Upper lobe of left lung (tissue), 4 donors: ENCODE measurements around the gene GRAMD4.

Experiments
- EP300 ChIP-seq, 4 donors: sonication (generic); formaldehyde crosslinking; IDR thresholded peaks; one replicate each; pipeline ENCODE4 v1.5.1; 2017; ENCODE audit warnings: antibody characterized with exemption in 4 of 4, control low read depth in 2 of 4
- POLR2A ChIP-seq, 4 donors: fragments of 450-650 bp; IDR thresholded peaks; one replicate each; pipeline ENCODE4 v1.5.1; 2016 to 2017; ENCODE audit warnings: antibody characterized with exemption in 4 of 4, mild to moderate bottlenecking in 2 of 4
- POLR2AphosphoS5 ChIP-seq, 2 donors: sonication (generic); formaldehyde crosslinking; IDR thresholded peaks; one replicate each; pipeline ENCODE4 v1.5.1; 2017; ENCODE audit warnings: antibody characterized with exemption in 2 of 2
- TF ChIP-seq, protein P1 (sequence below), 6 experiments: fragments of 450-650 bp in 4 of 6; fragments of 200-600 bp in 2 of 6; sonication (generic) in 2 of 6; IDR thresholded peaks; one replicate each; pipeline ENCODE4 v1.5.1; 2016 to 2019; ENCODE audit warnings: antibody characterized with exemption in 6 of 6

GRCh38 chr22:46651316-46651715, 31.1 kb downstream of the GRAMD4 start:
- TF ChIP-seq, protein P1, sequence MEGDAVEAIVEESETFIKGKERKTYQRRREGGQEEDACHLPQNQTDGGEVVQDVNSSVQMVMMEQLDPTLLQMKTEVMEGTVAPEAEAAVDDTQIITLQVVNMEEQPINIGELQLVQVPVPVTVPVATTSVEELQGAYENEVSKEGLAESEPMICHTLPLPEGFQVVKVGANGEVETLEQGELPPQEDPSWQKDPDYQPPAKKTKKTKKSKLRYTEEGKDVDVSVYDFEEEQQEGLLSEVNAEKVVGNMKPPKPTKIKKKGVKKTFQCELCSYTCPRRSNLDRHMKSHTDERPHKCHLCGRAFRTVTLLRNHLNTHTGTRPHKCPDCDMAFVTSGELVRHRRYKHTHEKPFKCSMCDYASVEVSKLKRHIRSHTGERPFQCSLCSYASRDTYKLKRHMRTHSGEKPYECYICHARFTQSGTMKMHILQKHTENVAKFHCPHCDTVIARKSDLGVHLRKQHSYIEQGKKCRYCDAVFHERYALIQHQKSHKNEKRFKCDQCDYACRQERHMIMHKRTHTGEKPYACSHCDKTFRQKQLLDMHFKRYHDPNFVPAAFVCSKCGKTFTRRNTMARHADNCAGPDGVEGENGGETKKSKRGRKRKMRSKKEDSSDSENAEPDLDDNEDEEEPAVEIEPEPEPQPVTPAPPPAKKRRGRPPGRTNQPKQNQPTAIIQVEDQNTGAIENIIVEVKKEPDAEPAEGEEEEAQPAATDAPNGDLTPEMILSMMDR (IDR thresholded peaks at IDR 0.05) = no peak
- TF ChIP-seq EP300 (IDR thresholded peaks at IDR 0.05) (no peak), POLR2A (IDR thresholded peaks at IDR 0.05) (no peak), POLR2AphosphoS5 (IDR thresholded peaks at IDR 0.05) (no peak)
